Measurements from ENCODE around the gene LMO1.

The LMO1 gene

GRCh38 chr11:8263109-8263768 lies 439 bp downstream of the LMO1 start:
- DNase-seq: no peak

GRCh38 chr11:8262552-8263108 lies 1.0 kb downstream of the LMO1 start:
- DNase-seq: no peak

GRCh38 chr11:8261921-8262551 lies 1.6 kb downstream of the LMO1 start:
- no peak for DNase-seq

GRCh38 chr11:8261291-8261690 lies 2.4 kb downstream of the LMO1 start:
- DNase-seq: no peak

GRCh38 chr11:8260202-8260966 lies 3.3 kb downstream of the LMO1 start:
- DNase-seq: no peak

- no peak for DNase-seq
Measured at GRCh38 chr11:8259306-8259959, 4.2 kb downstream of the LMO1 start.

- no peak for DNase-seq
Measured at GRCh38 chr11:8258784-8259183, 4.9 kb downstream of the LMO1 start.

GRCh38 chr11:8258289-8258688 lies 5.4 kb downstream of the LMO1 start:
- no peak for DNase-seq

- DNase-seq: no peak
Measured at GRCh38 chr11:8257003-8257664, 6.5 kb downstream of the LMO1 start.

- DNase-seq: no peak
Measured at GRCh38 chr11:8256271-8257002, 7.2 kb downstream of the LMO1 start.

GRCh38 chr11:8253566-8253965 lies 10.1 kb downstream of the LMO1 start:
- DNase-seq: no peak

- no peak for DNase-seq
Measured at GRCh38 chr11:8252946-8253345, 10.7 kb downstream of the LMO1 start.

- no peak for DNase-seq
Measured at GRCh38 chr11:8252388-8252787, 11.3 kb downstream of the LMO1 start.

- no peak for DNase-seq
Measured at GRCh38 chr11:8251616-8252295, 11.9 kb downstream of the LMO1 start.

- DNase-seq: no peak
Measured at GRCh38 chr11:8250981-8251615, 12.6 kb downstream of the LMO1 start.

GRCh38 chr11:8250434-8250833 lies 13.2 kb downstream of the LMO1 start:
- DNase-seq: no peak

- no peak for DNase-seq
Measured at GRCh38 chr11:8249482-8249881, 14.2 kb downstream of the LMO1 start.

- DNase-seq: no peak
Measured at GRCh38 chr11:8248786-8249185, 14.9 kb downstream of the LMO1 start.

- DNase-seq: no peak
Measured at GRCh38 chr11:8247312-8247711, 16.4 kb downstream of the LMO1 start.

GRCh38 chr11:8243458-8243857 lies 20.2 kb downstream of the LMO1 start:
- no peak for DNase-seq

Measured in amniotic stem cell (primary cell).